ENCODE measurements around the gene CELF2.

- TF ChIP-seq POLR2A (IDR thresholded peaks at IDR 0.05) (peak; percentile 11 to 12), CTCF (IDR thresholded peaks at IDR 0.05 in 4 of 5, conservative IDR thresholded peaks at IDR 0.05 in 1 of 5) (no peak)
Measured at GRCh38 chr10:11175823-11176243, 158.2 kb downstream of the CELF2 start.
